NCI-H1417 (cell line): ENCODE results near the gene PPP1R12C.
"Not testable (repeated sequence)": the region's sequence is repeated elsewhere in the genome, so short reads cannot be mapped to it uniquely, and the experiment has no call there.

Experiments
- DNase-seq, 3 experiments: peaks; one replicate each; lab custom pipeline; 2025; lab: John Stamatoyannopoulos, UW

Gene PPP1R12C

DNA sequence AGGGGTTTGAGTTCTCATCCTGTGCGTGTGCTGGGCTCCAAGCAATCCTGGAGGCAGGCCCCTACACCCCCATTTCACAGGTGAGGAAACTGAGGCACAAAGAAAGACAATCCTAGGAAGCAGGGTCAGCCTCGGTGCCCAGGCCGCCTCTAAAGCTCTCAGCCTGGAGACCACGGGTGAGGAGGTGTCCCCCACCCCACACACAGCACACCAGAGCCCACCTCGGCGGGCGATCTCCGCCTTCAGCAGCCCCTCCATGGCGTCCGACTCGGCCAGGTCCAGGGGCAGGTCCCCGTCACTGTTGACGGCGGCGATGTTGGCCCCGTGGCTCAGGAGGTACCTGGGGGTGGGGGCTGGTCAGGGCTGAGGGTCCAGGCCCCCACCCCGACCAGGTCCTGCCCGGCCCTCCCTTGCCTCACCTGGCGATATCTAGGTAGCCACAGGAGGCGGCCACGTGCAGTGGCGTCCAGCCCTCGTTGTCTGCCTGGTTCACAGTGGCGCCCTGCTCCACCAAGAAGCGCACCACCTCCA, 5.1 kb downstream of the PPP1R12C start:
- DNase-seq, result no peak

DNA sequence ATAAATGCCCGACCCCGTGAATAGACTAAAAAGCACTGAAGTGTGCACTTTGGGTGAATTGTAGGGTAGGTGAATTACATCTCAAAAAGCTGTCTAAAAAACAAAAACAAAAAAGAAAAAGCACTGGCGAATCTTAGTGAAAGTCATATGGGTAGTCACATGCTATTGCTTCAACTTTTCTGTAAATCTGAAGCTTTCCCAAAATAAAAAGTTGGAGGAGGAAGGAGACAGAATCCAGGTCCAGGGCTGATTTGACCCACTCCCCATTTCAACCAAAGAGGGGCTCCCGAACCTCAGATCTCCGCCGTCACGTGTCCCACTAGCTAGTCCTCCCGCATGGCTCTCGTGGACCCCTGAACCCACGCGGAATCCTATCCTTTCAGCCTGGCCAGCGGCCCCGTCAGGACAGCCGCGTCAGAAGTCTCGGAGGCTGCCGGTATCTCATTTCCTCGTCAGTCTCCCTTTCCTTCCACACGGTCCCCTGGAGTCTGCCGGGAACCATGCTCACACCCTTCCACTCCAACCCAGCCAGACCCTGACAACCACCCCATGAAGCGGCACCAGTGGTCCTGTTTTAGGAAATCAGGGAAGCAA, 6.1 kb downstream of the PPP1R12C start:
- no peak for DNase-seq

DNA sequence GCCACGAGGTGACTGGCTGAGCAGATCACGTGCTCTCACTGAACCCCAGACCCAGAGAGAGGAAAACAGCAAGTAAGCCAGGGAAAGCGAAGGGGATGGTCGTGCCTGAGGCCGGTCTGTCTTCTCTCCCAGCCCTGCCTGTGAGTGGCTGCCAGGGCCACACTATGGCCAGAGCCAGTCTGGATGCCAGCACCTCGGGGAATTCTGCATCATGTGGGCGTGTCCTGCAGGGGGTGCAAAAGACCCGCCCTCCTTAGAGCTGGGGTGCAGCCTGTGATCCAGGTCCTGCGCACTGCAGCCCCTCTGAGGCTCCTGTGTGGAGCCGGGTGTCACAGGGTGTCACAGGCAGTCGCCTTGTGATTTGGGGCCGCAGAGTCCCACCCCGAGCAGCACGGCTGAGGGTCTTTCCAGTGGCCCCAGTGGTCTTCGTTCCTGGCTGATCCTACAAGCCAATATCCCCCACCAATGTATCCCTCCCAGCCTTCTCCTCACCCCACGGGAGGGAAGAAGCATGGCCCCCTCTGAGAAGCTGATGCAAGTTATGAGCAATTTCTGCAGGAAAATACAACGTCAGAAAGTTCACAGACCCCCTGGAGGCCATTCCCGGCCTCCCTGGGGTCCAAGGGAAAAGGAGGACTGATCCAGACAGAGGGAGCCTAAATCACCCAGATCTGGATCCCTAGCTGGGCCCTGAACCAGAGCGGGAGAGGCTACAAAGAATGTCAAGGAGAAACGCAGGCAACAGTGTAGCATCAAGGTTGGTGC, 7.7 kb downstream of the PPP1R12C start:
- no peak for DNase-seq

DNA sequence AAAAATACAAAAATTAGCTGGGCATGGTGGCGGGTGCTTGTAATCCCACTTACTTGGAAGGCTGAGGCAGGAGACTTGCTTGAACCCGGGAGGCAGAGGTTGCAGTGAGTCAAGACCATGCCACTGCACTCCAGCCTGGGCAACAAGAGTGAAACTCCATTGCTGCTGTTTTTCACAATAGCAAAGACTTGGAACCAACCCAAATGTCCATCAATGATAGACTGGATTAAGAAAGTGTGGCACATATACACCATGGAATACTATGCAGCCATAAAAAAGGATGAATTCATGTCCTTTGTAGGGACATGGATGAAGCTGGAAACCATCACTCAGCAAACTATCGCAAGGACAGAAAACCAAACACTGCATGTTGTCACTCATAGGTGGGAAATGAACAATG, 10.2 kb downstream of the PPP1R12C start:
- not testable (repeated sequence) for DNase-seq

DNA sequence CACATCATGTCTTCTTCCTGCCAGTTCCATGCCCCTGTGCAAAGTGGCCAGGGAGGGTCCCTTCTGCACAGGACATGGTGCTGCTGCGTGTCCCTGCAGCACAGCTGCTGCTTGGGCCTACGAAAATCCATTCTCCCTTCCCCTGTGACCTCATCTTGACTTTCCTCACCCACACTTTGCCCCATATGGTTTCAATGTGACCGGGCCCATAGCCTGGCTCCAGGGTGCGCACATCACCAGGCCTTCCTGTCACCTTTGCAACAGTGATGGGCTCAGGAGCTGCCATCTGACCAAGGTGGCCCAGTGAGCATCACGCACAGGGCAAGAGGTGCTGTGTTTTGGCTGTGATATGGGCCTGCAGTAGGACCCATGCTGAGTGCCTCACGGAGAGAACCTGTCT, 10.8 kb downstream of the PPP1R12C start:
- DNase-seq, result no peak

DNA sequence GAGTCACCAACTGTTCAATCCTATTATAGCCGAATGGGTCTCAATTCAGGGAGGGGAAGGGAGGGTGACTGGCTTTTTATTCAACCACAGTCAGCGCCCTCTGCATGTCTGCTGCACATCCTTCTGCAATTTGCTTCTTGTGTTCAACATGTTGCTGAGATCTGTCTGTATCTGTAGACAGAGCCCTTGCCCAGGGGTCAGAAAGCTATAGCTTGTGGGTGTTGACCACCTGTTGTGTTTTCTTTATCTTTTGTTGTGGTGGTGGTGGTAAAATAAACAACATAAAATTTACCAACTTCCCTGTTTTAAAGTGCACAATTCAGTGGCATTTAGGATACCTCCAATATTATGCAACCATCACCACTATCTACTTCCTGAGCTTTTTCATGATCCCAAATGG, 12.2 kb downstream of the PPP1R12C start:
- no peak for DNase-seq

DNA sequence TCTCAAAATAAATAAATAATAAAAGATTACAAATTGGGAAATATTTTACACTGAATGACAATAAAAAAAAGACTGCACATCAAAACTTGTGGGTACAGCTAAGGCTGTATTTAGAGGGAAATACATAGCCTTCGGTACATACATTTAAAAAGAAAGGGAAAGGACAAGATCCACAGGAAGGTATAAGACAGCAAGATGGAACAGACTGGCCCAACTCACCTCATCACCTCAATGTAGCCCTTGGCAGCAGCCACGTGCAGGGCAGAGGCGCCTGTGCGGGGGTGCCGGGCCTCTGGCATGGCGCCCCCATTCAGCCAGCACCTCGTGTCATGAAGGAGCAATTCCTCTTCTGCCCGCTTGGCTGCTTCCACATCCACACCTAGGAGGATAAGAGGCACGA, 14.2 kb downstream of the PPP1R12C start:
- no peak for DNase-seq

DNA sequence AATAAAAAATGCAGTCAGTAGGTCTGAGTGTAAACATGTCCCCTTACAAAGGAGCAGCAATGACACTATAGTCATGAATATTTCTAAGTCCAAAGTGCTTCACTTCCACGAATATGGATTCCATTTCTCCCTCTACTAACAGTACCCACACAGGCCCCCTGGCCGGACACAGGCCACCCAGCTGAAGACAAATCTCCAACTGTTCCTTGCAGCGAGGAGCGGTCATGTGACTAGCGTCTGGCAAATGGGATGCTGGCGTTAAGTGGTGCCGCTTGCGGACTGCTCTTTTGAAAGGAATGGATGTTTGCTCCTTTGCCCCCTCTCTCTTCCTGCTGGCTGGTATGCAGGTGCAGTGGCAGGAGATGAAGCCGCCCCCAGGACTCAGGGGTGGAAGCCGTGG, 16.2 kb downstream of the PPP1R12C start:
- no peak for DNase-seq

DNA sequence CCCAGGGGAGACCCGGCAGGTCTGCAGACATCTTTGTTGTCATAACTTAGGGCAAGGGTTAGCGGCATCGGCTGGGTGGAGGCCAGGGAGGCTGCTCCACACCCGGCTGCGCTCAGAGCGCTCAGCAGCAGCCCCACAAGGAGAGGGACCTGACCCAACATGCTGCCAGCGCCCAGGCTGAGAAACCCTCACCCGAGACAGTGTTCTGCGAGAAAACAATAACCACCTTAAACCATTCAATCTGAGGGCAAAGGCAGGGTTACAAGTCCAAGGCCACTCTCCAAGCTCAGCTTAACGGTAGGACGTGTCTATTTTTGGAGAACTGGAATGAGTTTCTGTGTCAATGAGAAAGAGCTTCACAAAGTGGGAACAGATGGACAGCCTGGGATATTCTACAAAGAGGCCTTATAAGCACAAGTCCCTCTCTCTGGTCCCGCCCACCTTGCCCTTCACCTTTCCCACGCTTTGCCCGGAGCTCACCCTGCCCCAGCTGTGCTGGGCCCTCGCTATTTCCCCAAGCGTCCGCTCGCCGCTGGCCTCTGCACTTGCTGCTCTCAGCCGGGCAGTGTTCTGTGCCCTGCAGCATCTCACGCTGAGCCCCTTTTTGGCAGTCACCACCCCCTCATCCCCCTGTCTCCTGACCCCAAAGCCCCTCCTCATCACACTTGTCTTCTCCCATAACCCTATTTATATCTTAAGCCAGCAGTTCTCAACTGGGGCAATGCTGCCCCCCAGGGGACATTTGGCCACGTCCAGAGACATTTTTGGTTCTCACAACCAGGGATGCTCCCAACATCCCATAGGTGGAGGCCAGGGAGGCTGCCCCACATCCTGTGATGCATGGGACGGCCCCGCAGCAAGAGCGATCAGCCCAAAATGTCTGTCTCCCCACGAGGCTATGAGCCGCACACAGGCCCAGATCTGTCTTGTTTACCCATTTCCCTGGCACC, 17.6 kb downstream of the PPP1R12C start:
- no peak for DNase-seq

DNA sequence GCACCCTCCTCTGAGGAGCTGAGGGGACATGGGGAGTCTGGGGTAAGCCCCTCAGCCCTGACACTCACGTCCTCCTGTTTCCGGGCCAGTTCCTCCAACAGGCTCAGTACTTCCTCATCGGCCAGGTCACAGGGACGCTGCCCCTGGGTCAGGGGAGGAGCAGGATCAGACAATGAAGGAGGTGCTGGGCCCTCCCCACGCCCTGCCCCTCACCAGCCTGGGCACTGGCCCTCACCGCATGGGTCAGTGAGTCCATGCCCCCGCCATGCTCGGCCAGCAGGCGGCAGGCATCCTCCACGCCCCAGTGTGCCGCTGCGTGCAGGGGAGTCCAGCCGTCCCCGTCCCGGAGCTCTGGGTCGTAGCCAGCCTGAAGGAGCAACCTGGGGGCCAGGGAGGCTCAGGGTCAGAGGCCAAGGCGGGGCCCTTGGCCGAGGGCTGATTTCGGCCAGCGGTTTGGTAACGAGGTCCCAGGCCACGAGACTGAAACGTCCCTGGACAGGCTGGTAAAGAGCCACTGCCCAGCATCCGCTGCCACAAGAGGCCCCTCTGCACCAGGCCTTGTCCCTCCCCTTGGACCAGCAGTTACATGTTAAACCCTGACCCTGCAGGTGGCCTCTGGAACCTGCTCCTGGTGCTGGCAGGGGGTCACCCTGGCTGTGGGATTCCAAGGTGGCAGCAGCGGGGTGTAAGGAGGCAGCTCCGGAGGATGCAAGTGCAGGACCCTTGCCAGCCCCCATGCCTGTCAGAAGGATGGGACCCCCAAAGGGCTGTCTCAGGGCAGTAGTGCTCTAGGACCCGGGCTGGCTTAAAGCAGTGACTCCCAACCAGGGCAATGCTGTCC, 18.5 kb downstream of the PPP1R12C start:
- no peak for DNase-seq

DNA sequence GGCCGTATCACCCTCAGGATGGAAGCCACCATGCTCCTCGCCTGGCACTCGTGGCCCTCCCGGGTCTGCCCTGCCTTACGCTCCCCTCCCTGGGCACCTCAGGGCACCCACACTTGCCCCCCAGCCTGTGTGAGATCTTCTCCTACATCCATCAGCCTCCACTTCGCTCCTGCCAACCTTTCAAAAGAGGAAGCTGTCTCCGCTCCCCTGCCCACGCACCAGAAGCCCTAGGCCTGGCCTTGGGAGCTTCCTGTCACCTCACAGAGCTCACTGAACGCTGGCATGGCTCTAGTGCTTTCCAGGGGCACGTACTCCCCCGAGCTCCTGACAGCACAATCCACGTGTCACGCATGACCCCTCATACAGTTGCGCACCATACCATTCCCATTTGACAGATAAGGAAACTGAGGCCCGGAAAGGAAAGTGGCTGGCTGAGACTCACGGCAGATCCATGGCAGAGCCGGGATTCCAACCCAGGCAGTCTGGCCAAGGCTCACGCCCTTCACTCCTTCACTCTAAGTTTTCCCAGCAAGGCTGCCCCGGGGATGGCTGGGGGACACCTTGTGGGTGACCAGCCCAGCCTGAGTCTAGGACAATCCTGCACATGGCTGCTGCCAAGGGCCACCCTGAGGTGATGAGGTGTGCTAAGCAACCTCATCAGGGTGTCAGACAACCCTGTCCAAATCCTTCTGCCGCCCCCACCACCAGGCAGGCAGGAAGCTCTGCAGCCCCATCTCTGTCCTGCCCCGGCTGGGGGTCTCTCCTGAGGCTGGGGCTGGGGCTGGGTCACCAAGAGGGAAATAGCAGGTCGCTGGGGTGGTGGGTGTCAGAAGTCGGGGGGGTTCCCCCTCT, 19.3 kb downstream of the PPP1R12C start:
- DNase-seq, result no peak

DNA sequence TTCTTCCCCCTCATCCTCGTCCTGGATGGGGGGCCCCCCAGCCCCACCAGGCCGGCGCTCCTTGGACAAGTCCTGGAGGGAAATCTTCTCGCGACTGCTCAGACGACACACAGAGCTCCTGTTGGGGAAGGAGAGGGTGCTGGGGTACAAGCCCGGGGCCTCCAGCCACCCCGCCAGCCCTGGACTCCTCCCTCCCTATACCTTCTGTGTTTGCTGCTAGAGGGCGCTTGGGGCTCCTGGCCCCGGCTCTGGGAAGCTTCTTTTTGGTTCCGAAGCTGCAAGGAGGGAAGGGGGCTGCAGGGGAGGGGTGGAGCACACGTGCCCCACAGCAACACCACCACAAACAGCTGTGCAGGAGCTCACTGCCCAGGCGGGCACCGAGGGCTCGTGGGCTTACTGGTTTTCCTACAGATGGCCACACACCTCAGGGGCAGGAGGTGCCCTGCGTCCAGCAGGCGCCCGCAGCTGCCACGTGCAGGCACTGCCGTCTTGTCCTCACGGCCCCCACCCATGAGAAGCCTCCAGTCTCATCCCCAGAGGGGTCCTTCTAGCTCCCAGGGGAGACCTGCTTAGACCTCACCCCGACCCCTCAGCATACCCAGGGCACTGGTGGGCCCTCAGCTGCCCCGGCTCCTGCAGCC, 21.3 kb downstream of the PPP1R12C start:
- DNase-seq, result no peak

DNA sequence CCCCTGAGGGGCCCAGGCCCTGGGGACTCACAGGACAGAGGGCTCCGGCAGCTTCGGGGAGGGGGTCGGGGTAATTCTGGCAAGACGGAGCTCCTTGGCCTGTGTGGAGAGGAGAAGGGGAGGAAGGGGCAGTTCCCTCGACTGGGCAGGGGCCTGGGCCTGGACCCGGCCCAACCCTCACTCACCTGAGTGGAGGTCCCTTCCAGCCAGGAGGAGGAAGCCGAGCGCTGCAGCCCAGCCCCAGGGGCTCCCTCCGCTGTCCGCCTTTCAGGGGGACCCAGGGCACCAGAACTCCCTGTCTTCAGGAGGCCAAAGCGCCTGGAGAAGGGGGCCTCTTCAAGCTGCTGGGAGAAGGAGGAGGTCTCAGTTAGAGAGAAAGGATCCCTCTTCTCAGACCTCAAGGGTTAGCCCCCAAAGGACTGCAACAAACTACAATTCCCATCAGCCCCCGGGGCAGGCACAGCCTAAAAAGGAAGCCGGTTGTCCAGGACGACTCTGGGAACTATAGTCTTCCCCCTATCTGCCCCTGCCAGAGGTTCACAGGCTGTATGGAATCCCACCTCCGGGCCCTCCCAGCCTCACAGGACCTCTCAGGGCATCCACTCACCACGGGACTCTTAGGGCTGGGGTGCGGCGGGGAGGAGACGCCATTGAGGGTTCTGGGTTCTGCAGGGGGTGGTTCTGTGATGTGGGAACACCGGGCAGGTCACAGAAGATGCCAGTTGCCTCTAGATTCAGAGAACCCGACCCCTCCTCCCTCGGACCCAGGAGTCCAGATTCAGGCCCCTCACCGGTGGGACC, 22.0 kb downstream of the PPP1R12C start:
- DNase-seq, result no peak

DNA sequence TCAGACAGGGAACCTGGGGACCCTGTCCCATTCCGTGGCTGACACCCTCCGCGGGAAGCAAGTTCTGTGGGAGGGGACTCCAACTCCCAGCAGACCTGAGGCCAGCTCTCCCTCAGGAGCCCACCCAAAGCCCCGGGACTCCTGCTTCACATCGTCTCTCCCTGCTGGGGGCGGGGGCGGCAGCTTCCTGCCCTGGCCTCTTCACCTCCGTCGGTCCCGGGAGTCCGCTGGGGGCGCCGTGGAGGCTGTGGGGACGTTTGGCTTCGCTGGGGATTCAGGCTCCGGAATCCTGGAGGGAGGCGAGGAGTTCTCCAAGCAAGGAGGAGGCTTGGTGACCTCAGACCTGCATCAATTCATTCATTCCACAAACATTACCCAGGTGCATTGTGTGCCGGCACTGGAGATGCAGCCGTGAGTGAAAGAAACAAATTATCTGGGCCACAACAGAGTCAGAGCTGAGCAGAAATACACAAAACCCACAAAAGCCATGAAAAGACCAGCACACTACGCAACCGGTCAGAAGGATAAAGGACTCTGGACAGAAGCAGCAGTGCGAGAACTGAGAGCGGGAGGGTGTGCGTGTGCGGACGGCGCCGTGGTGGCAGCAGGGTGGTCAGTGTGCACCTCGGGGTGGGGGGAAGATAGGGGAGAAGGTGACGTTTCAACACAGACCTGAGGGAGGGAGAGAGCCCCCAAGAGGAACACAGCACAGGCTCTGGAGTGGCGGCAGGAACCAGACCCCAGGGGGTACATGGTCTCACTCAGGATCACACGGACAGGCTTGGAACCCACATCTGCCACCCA, 22.8 kb downstream of the PPP1R12C start:
- DNase-seq, result no peak

DNA sequence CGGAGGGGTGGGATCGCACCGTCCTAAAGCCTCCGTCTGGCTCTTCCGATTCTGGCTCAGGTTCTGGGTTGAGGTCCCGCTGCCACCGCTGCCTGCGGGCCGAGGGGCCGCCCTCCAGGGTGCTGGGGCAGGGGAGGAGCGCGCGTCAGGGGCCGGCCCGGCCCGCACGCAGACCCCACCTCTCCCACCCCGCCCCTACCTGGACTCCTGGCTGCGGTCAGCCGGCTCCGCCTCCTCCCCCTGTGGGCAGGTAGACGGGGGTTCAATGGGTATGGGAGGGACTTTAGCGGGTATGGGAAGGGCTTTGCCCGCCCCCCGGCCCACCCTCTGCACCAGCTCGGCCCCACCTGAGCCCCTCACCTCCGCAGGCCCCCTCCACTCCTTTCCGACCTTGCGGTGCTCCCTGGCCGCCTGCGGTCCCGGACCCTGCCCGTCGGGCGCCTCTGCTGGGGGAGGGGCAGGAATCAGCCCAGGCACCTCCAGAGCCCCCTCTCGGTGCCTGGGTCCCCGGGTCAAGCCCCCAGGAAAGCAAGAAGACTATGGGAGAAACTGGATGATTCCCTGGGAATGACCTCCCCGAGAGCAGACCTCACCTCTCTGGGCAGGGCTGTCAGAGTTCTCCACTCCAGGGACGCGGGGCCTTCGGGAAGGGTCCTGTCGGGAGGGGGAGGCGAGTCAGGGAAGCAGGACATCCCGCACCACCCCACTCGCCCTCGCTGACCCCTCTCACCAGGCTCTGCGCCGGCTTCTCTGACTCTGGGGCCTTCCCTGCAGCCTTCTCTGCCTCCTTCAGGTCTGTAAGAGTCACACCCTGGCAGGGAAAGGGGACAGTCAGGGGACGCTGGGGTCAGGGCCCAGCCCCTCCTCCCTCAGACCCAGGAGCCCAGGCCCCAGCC, 24.8 kb downstream of the PPP1R12C start:
- no peak for DNase-seq

DNA sequence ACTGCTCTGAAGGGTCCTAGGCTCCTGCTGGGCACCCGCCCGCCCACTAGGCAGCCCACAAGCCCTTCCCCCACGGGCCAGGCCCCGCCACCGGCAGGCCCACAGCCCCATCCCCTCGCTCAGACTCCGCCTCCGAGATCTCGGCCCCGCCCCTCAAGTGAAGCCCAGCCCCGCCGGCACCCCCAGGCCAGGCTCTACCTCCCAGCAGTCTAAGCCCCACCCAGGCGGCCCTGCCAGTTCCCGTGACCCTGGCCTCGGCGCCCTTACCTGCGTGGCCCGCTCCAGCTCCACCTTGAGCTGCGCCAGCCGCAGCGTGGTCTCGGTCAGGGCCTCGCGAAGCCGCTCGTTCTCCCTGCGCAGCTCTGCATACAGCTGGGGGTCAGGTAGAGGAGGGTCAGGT, 25.5 kb downstream of the PPP1R12C start:
- DNase-seq, result no peak

DNA sequence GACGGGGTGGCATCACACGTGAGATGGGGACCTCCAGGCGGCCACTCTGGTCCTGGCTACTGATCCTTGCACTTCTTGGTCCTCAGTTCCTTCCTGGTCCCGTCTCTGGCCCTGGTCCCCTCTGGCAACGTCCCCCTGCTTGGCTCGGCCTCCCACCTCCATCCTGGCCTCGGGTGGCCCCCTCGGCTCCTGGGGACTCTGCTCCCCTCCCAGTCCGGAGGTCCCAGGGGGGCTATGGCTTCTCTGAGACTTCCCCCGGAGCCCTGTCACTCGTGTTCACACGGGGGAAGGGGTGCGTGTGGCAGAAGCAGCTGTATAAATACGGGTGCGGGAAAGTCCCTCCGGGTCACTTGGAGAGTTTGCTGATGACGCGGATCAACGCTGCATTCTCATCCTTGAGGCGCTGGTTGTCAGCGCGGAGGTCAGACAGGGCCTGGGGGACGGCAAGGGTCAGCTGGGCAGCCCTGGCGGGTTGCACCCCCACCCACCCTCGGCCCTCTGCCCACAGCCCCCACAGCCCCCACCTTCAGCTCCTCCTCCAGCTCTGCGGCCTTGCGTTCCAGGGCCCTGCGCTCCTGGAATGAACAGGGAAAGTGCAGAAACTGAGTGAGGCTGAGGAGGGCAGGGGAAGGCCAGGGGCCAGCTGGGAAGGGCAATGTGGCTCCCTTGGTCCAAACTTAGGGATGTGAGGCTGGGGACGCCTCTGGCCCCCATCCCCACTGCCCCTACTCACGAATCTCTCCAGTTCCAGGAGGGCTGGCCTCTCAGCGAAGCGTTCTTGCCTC, 26.1 kb downstream of the PPP1R12C start:
- DNase-seq, result no peak
